ENCODE results near the gene SLC22A17.

DNA sequence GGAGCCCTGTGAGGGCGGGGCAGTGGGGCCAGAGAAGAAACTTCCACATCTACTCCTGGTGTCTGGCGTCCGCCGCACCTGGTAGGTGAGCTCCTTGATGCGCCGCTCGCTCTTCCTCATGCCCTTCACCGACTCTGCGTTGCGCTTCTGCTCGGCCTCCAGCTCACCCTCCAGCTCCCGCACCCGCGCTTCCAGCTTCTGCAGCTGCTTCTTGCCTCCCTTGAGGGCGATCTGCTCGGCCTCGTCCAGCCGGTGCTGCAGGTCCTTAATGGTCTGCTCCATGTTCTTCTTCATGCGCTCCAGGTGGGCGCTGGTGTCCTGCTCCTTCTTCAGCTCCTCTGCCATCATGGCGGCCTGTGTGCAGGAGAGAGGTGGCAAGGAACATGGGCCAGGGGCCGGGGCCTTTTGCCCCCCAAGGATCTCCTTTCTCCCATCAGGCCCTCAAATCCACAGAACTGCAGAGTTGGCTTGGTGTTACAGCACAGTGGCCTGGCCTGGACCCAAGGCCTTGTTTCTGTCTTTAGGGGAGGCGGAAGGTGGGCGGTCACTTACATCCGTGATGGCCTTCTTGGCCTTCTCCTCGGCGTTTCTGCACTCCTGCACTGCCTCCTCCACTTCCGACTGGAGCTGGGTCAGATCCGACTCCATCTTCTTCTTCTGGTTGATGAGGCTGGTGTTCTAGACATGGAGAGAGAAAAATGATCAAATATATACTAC is 31.8 kb upstream of the SLC22A17 start:
- TF ChIP-seq, protein P1, sequence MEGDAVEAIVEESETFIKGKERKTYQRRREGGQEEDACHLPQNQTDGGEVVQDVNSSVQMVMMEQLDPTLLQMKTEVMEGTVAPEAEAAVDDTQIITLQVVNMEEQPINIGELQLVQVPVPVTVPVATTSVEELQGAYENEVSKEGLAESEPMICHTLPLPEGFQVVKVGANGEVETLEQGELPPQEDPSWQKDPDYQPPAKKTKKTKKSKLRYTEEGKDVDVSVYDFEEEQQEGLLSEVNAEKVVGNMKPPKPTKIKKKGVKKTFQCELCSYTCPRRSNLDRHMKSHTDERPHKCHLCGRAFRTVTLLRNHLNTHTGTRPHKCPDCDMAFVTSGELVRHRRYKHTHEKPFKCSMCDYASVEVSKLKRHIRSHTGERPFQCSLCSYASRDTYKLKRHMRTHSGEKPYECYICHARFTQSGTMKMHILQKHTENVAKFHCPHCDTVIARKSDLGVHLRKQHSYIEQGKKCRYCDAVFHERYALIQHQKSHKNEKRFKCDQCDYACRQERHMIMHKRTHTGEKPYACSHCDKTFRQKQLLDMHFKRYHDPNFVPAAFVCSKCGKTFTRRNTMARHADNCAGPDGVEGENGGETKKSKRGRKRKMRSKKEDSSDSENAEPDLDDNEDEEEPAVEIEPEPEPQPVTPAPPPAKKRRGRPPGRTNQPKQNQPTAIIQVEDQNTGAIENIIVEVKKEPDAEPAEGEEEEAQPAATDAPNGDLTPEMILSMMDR (IDR thresholded peaks at IDR 0.05) = no peak
- TF ChIP-seq POLR2A (IDR thresholded peaks at IDR 0.05) = no peak
